ENCODE measurements around the gene NPAS2.

The NPAS2 gene

GRCh38 chr2:100903534-100904258 is 83.8 kb downstream of the NPAS2 start:
- Histone ChIP-seq H3K9me3 (ENCODE audit: insufficient read depth, low read length) (no peaks in the 10 kb centered on the region), H2AFZ (ENCODE audit: low read depth, low read length) (no peak overlapping the region), H3K79me2 (ENCODE audit: low read length) (no peaks in the 10 kb centered on the region), H3K36me3 (replicated peaks; ENCODE audit: low read depth, low read length) (no peaks in the 10 kb centered on the region), H3K4me3 (ENCODE audit: low read length) (no peak overlapping the region), H4K20me1 (ENCODE audit: insufficient read depth, low read length) (no peaks in the 10 kb centered on the region), H3K9ac (ENCODE audit: low read length) (no peak overlapping the region), H3K27ac (ENCODE audit: low read length) (no peak overlapping the region), H3K27me3 (ENCODE audit: low read depth, low read length) (peaks cover 39% of the 10 kb centered on the region), H3K4me1 (ENCODE audit: low read length) (no peaks in the 10 kb centered on the region), H3K4me2 (ENCODE audit: low read length) (no peak overlapping the region)
- TF ChIP-seq CTCF (IDR thresholded peaks at IDR 0.05; ENCODE audit: low read depth, low read length) (no peak), EZH2phosphoT487 (IDR thresholded peaks at IDR 0.05; ENCODE audit: low read depth) (no peak)

GRCh38 chr2:100905132-100905805 is 85.3 kb downstream of the NPAS2 start:
- H4K20me1 ChIP-seq (ENCODE audit: insufficient read depth, low read length), result no peaks in the 10 kb centered on the region
- no peaks in the 10 kb centered on the region for H3K79me2 ChIP-seq (ENCODE audit: low read length)
- no peak overlapping the region for H3K9ac ChIP-seq (ENCODE audit: low read length)
- no peak overlapping the region for H3K4me2 ChIP-seq (ENCODE audit: low read length)
- no peak overlapping the region for H3K4me3 ChIP-seq (ENCODE audit: low read length)
- no peaks in the 10 kb centered on the region for H3K9me3 ChIP-seq (ENCODE audit: insufficient read depth, low read length)
- peaks cover 48% of the 10 kb centered on the region for H3K27me3 ChIP-seq (ENCODE audit: low read depth, low read length)
- no peak overlapping the region for H2AFZ ChIP-seq (ENCODE audit: low read depth, low read length)
- H3K27ac ChIP-seq (ENCODE audit: low read length), result no peak overlapping the region
- H3K36me3 ChIP-seq (replicated peaks; ENCODE audit: low read depth, low read length), result no peaks in the 10 kb centered on the region
- no peaks in the 10 kb centered on the region for H3K4me1 ChIP-seq (ENCODE audit: low read length)
- TF ChIP-seq EZH2phosphoT487 (IDR thresholded peaks at IDR 0.05; ENCODE audit: low read depth) (no peak), CTCF (IDR thresholded peaks at IDR 0.05; ENCODE audit: low read depth, low read length) (no peak)

- Histone ChIP-seq H3K9ac (ENCODE audit: low read length) (no peak overlapping the region), H3K4me1 (ENCODE audit: low read length) (no peaks in the 10 kb centered on the region), H3K9me3 (ENCODE audit: insufficient read depth, low read length) (no peaks in the 10 kb centered on the region), H3K27me3 (ENCODE audit: low read depth, low read length) (peaks cover 42% of the 10 kb centered on the region), H3K79me2 (ENCODE audit: low read length) (no peaks in the 10 kb centered on the region), H2AFZ (ENCODE audit: low read depth, low read length) (no peak overlapping the region), H3K27ac (ENCODE audit: low read length) (no peak overlapping the region), H3K4me3 (ENCODE audit: low read length) (no peak overlapping the region), H3K36me3 (replicated peaks; ENCODE audit: low read depth, low read length) (no peaks in the 10 kb centered on the region), H3K4me2 (ENCODE audit: low read length) (no peak overlapping the region), H4K20me1 (ENCODE audit: insufficient read depth, low read length) (no peaks in the 10 kb centered on the region)
- no peak for TF ChIP-seq EZH2phosphoT487 (IDR thresholded peaks at IDR 0.05; ENCODE audit: low read depth)
Measured at GRCh38 chr2:100906131-100906530, 86.2 kb downstream of the NPAS2 start.

- Histone ChIP-seq H3K27me3 (ENCODE audit: low read depth, low read length) (peaks cover 38% of the 10 kb centered on the region), H3K9ac (ENCODE audit: low read length) (no peak overlapping the region), H2AFZ (ENCODE audit: low read depth, low read length) (no peak overlapping the region), H3K9me3 (ENCODE audit: insufficient read depth, low read length) (no peaks in the 10 kb centered on the region), H3K36me3 (replicated peaks; ENCODE audit: low read depth, low read length) (no peaks in the 10 kb centered on the region), H3K4me3 (ENCODE audit: low read length) (no peak overlapping the region), H3K4me2 (ENCODE audit: low read length) (no peak overlapping the region), H3K27ac (ENCODE audit: low read length) (no peak overlapping the region), H4K20me1 (ENCODE audit: insufficient read depth, low read length) (no peaks in the 10 kb centered on the region), H3K4me1 (ENCODE audit: low read length) (no peaks in the 10 kb centered on the region), H3K79me2 (ENCODE audit: low read length) (no peaks in the 10 kb centered on the region)
- TF ChIP-seq EZH2phosphoT487 (IDR thresholded peaks at IDR 0.05; ENCODE audit: low read depth), result no peak
- TF ChIP-seq CTCF (IDR thresholded peaks at IDR 0.05; ENCODE audit: low read depth, low read length), result no peak
Measured at GRCh38 chr2:100906679-100907078, 86.7 kb downstream of the NPAS2 start.
